Stimulated activated effector memory CD8-positive, alpha-beta T cell treated with anti-CD3 and anti-CD28 coated beads, Interleukin-12 subunit alpha, Interleukin-12 subunit beta, amount 100 ng/mL, for 72 hours (primary cell): ENCODE data around the gene CRADD.
"Not testable (repeated sequence)": the region's sequence is repeated elsewhere in the genome, so short reads cannot be mapped to it uniquely, and the experiment has no call there.

Experiments used
- ATAC-seq: fragments of 150-1000 bp; cut with Tn5 transposase; 2 replicates; pipeline ENCODE4 v1.10.0; 2021
- DNase-seq, 2 donors: peaks; one replicate each; pipeline ENCODE4 v3.0.0; 2021 to 2022; ENCODE audit warnings: low spot score in 2 of 2
- H3K27ac Mint-ChIP-seq: one replicate; pipeline ENCODE4 v1.8.0; 2022; ENCODE audit warnings: mild to moderate bottlenecking, mixed read lengths
- H3K36me3 Mint-ChIP-seq: one replicate; pipeline ENCODE4 v1.8.0; 2022; ENCODE audit warnings: mild to moderate bottlenecking, mixed read lengths
- H3K4me1 Mint-ChIP-seq: one replicate; pipeline ENCODE4 v1.8.0; 2022; ENCODE audit warnings: mixed read lengths
- H3K4me3 Mint-ChIP-seq: one replicate; pipeline ENCODE4 v1.8.0; 2022; ENCODE audit warnings: mild to moderate bottlenecking, mixed read lengths
- H3K9me3 Mint-ChIP-seq: one replicate; pipeline ENCODE4 v1.8.0; 2022; ENCODE audit warnings: mixed read lengths

Gene CRADD

DNA sequence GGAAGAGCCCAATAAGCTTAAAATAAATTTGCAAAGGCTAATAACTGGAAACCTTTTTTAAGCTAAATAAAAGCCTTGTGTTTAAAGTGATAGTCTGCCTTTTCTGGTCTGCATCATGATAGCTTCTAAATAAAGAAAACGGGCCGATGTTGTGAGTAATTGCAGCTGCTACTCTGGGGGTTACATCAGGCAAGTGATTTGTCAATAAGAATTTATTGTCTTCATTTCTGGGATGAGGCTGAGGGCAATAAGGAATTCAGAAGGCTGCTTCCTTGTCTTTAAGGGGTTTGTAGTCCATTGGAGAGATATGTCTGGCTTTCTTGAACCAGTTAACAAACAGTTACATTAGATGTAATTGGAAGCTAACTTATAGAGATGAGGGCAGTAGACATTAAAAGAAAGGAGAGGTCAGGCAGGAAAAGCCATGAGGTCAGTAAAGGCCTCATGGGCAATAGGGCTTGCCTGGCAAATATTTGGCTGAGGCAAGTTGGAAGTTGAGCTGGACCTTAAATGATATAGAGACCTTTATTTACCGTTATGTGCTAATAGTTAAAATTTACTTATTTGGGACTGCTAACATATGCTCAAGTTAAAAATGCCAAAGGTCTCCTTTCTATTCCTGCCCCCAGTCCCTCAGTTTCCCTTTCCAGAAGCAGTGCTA lies 85.0 kb downstream of the CRADD start:
- Mint-ChIP-seq H3K36me3 (no peaks in the 10 kb centered on the region), H3K27ac (peak overlapping the region; percentile 3), H3K9me3 (no peaks in the 10 kb centered on the region), H3K4me1 (peaks cover 20% of the 10 kb centered on the region), H3K4me3 (no peak overlapping the region)
- ATAC-seq (no peak), DNase-seq (no peak)

DNA sequence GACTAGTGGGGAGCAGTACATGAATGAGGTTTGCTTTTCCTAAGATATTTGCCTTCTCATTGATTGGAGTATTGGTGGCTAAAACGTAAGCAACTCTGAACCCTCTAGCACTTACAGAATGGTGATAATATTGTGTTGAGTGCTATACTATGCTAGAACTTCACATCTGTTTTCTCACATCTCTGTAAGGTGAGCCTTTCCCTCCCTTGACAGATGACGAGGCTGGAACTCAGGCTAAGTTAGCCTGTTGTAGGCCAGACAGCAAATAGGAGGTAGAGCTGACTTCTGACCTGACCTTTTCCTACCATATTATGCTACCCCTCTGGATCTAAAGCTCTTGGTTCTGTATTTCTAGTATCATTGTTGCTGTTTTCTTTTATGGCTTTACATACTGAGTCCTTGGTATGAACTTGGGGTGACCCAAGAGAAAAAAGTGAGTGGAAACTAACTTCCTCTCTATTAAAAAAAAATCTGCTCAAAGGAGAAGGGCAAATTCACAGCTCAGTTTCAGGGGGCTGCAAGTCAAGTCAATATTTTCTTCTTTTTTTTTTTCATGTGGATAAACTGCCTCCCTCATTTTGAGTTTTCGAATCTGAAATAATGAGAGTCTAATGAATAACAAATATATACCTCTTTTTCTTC lies 85.9 kb downstream of the CRADD start:
- no peak overlapping the region for H3K27ac Mint-ChIP-seq
- no peaks in the 10 kb centered on the region for H3K36me3 Mint-ChIP-seq
- ATAC-seq (no peak), DNase-seq (no peak)
- peaks cover 29% of the 10 kb centered on the region for H3K4me1 Mint-ChIP-seq
- no peaks in the 10 kb centered on the region for H3K9me3 Mint-ChIP-seq
- H3K4me3 Mint-ChIP-seq = no peak overlapping the region

DNA sequence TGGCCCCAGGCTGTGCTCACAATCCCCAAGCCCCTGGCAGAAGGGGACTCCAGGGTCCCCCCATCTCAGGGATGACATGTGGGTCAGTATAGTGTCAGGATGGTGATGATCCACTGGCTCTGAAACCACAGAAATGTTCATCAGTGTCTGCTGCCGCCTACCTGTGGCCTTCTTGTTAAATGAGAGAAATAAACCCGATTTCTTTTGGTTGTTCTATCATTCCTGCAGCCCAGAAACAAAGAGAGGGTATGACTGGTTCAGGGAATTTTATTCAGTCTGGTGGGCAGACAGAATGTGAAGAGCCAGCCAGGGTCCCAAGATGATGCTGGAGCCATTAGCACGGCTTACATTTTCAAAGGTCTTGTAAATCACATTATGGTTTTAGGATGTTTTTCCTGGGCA lies 86.6 kb downstream of the CRADD start:
- ATAC-seq = no peak
- H3K9me3 Mint-ChIP-seq = no peaks in the 10 kb centered on the region
- no peak for DNase-seq
- no peak overlapping the region for H3K27ac Mint-ChIP-seq
- no peak overlapping the region for H3K4me3 Mint-ChIP-seq
- H3K36me3 Mint-ChIP-seq = no peaks in the 10 kb centered on the region
- H3K4me1 Mint-ChIP-seq = peaks cover 36% of the 10 kb centered on the region

DNA sequence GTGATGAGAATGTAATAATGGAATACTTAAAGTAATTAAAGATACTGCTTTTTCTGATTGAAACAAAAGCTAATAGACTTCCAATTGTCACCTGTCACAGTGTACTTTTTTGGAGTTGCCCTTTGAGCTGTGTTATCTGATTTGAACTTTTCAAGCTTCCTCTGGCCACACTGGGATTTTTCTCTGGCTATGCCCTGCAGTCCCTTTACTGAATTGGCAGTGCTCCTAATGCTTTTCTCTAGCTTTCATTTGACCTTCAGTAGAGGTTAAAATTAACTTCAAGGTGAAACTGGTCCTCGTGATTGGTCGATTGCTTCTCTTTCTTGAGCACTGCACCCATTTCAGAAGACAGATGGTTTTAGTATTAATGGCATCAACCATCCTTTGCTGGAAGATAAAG lies 89.2 kb downstream of the CRADD start:
- ATAC-seq = no peak
- no peak for DNase-seq
- peaks cover 34% of the 10 kb centered on the region for H3K4me1 Mint-ChIP-seq
- no peaks in the 10 kb centered on the region for H3K9me3 Mint-ChIP-seq
- H3K36me3 Mint-ChIP-seq = no peaks in the 10 kb centered on the region
- H3K4me3 Mint-ChIP-seq = no peak overlapping the region
- no peak overlapping the region for H3K27ac Mint-ChIP-seq

- ATAC-seq (peak; percentile 82), DNase-seq (no peak)
- Mint-ChIP-seq H3K4me3 (peak overlapping the region; percentile 10), H3K36me3 (no peaks in the 10 kb centered on the region), H3K9me3 (no peaks in the 10 kb centered on the region), H3K4me1 (peaks cover 40% of the 10 kb centered on the region), H3K27ac (no peak overlapping the region)
These were observed 89.8 kb downstream of the CRADD start for GRCh38 chr12:93766796-93767523.

DNA sequence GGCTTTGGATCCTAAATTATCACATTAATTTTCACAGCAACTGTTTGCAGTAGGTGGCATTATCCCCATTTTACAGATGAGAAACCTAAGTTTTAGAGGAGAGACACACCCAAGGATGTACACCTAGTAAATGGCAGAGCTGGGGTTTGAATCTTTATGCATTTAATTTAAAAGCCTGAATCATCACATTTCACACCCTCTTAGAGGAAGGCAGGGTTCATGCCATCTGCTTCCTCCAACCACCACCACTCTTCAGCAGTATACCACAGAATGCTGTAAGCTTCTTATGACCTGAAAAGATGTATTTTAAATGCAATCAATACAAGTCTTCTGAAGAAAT lies 90.3 kb downstream of the CRADD start:
- Mint-ChIP-seq H3K4me1 (peaks cover 45% of the 10 kb centered on the region), H3K36me3 (no peaks in the 10 kb centered on the region), H3K27ac (no peak overlapping the region), H3K4me3 (peak overlapping the region; percentile 10), H3K9me3 (no peaks in the 10 kb centered on the region)
- DNase-seq (no peak), ATAC-seq (peak; percentile 86)

- H3K27ac Mint-ChIP-seq = peak overlapping the region; percentile 71
- peaks cover 68% of the 10 kb centered on the region for H3K4me1 Mint-ChIP-seq
- H3K36me3 Mint-ChIP-seq = peaks cover 7% of the 10 kb centered on the region
- ATAC-seq (peak; percentile 49), DNase-seq (no peak)
- H3K9me3 Mint-ChIP-seq = peaks cover 3% of the 10 kb centered on the region
- H3K4me3 Mint-ChIP-seq = no peak overlapping the region
These were observed 95.0 kb downstream of the CRADD start for GRCh38 chr12:93772003-93772700.

- DNase-seq = no peak
- peak overlapping the region; percentile 71 for H3K27ac Mint-ChIP-seq
These were observed 96.1 kb downstream of the CRADD start for GRCh38 chr12:93773122-93773871.

GRCh38 chr12:93776581-93777018 lies 99.4 kb downstream of the CRADD start:
- Mint-ChIP-seq H3K36me3 (peaks cover 14% of the 10 kb centered on the region), H3K4me1 (peaks cover 67% of the 10 kb centered on the region), H3K27ac (no peak overlapping the region), H3K4me3 (no peak overlapping the region), H3K9me3 (peaks cover 3% of the 10 kb centered on the region)
- ATAC-seq (no peak), DNase-seq (no peak)

More at GRCh38 chr12:93773122-93773871, 96.1 kb downstream of the CRADD start:
- Mint-ChIP-seq H3K36me3 (peaks cover 7% of the 10 kb centered on the region), H3K4me1 (peaks cover 58% of the 10 kb centered on the region), H3K9me3 (peaks cover 3% of the 10 kb centered on the region), H3K4me3 (peak overlapping the region; percentile 34)
- peak; percentile 93 for ATAC-seq

- no peak overlapping the region for H3K4me3 Mint-ChIP-seq
- no peak for DNase-seq
- H3K27ac Mint-ChIP-seq = no peak overlapping the region
- peaks cover 14% of the 10 kb centered on the region for H3K36me3 Mint-ChIP-seq
- H3K4me1 Mint-ChIP-seq = peaks cover 62% of the 10 kb centered on the region
- peaks cover 3% of the 10 kb centered on the region for H3K9me3 Mint-ChIP-seq
- ATAC-seq = no peak
These were observed 100.1 kb downstream of the CRADD start for GRCh38 chr12:93777254-93777653.

DNA sequence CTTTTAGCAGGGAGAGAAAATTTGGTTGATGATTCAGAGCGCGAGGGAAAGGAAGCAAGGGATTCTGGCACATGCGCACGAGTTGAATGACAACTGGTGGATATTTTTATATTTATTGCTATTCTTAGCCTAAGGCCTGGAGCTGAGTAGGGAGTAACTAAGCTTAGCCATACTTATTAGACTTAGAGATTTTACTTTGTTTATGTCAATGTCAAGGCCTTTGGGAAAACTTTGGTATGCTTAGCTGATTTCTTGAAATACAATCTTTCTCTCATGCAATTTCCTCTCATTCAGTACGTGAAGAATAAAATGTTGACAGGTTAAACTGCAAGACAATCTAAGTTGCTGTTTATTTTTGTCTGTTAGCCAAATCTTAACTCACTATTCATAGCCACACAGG lies 101.1 kb downstream of the CRADD start:
- Mint-ChIP-seq H3K27ac (no peak overlapping the region), H3K36me3 (peaks cover 9% of the 10 kb centered on the region), H3K4me1 (peaks cover 52% of the 10 kb centered on the region), H3K4me3 (no peak overlapping the region), H3K9me3 (peaks cover 2% of the 10 kb centered on the region)
- ATAC-seq (no peak), DNase-seq (no peak)

GRCh38 chr12:93778766-93779165 lies 101.6 kb downstream of the CRADD start:
- DNase-seq = no peak
- no peak overlapping the region for H3K27ac Mint-ChIP-seq
- no peaks in the 10 kb centered on the region for H3K9me3 Mint-ChIP-seq
- peaks cover 7% of the 10 kb centered on the region for H3K36me3 Mint-ChIP-seq
- no peak overlapping the region for H3K4me3 Mint-ChIP-seq
- H3K4me1 Mint-ChIP-seq = peaks cover 49% of the 10 kb centered on the region
- no peak for ATAC-seq

DNA sequence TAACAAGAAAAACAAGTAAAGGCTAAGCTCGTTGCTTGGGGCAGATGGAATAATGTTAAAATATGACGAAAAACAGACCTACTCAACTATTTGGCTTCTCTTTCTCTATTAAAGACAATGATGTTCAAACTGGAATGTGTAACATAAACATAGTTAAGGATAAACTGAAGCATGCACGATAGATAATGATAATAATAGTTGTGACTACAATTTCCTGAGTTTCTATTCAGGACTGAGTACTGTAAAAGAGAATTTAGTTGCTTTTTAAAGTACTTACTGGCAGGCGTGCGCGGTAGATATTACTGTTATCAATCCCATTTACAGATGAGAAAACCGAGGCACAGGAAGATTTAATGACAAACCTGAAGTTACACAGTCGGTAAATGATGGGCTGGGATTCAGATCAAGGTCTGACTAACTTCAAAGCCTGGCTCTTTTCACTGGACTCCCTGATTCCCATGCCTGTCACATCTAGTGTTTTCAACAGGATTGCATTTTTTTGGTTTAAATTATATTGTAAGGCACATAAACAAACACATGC lies 103.0 kb downstream of the CRADD start:
- no peak overlapping the region for H3K27ac Mint-ChIP-seq
- H3K4me3 Mint-ChIP-seq = no peak overlapping the region
- H3K4me1 Mint-ChIP-seq = peaks cover 51% of the 10 kb centered on the region
- no peak for DNase-seq
- H3K36me3 Mint-ChIP-seq = peaks cover 7% of the 10 kb centered on the region
- no peaks in the 10 kb centered on the region for H3K9me3 Mint-ChIP-seq
- ATAC-seq = no peak

DNA sequence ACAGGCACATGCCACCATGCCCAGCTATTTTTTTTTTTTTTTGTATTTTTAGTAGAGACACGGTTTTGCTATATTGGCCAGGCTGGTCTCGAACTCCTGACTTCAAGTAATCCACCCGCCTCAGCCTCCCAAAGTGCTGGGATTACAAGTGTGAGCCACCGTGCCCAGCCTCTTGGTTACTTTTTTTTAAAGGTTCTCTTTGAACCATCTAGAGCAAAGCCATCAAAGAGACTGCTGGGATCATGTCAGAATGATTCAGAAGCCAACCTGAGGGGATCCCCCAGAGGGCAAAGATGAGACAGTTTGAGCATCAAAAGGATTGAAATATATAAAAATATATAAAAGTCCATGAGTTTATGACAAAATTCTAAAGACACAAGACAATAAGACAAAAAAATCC lies 103.7 kb downstream of the CRADD start:
- H3K9me3 Mint-ChIP-seq, DNase-seq, H3K4me3 Mint-ChIP-seq, H3K36me3 Mint-ChIP-seq, H3K27ac Mint-ChIP-seq: not testable (repeated sequence)
- peak; percentile 70 for ATAC-seq
- peaks cover 54% of the 10 kb centered on the region for H3K4me1 Mint-ChIP-seq

DNA sequence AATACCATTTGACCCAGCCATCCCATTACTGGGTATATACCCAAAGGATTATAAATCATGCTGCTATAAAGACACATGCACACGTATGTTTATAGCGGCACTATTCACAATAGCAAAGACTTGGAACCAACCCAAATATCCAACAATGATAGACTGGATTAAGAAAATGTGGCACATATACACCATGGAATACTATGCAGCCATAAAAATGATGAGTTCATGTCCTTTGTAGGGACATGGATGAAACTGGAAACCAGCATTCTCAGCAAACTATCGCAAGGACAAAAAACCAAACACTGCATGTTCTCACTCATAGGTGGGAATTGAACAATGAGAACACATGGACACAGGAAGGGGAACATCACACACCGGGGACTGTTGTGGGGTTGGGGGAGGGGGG lies 104.8 kb downstream of the CRADD start:
- not testable (repeated sequence) for H3K27ac Mint-ChIP-seq, H3K9me3 Mint-ChIP-seq, ATAC-seq, H3K4me3 Mint-ChIP-seq, DNase-seq, H3K36me3 Mint-ChIP-seq
- H3K4me1 Mint-ChIP-seq = peaks cover 50% of the 10 kb centered on the region
